ENCODE data around the gene TSPAN10. TPM values are rescaled to one million over a fixed set of nuclear protein-coding genes. Genes with fewer than 3 reads are reported as not detected.

TSPAN10 gene
- total and polyA plus RNA-seq, 2 of the 8 experiments (the other 6 are each of a cell fraction or from before 2014, with no cell fraction given) = 0.99 to 1.1 TPM

DNA sequence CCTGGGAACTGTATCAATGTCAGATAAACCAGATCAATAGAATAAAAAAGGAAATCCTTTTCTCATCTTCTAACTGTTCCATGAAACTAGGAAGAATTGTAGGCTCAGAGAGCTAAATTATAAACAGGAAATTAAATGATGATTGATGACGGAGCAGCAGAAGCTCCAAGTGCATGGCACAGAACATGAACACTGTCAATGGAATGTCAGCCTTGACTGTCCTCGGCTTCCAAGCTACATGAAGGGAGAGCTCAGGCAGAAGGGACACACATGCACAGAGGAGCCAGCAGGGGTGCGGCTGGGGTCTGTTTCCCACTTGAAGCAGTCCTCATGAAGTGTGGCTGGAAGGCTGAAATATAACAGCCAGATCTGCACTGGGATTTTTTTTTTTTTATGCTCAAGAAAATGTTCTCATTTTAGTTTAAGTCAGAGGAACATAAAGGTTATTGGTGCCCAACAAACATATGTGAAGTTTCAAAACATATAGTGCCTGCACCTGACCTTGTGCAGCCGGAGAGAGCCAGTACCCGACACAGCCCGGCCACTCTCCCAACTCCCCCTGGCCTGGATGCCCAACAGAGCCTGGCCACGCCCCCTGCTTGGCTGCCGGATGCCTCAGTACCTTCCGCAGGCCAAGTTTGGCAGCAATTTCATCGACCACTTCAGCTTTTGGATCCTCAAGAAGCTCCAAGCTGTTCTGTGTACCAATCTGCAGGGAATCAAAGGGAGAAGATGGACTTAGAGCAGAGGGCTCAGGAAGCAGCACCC, 37.1 kb upstream of the TSPAN10 start (continued):
- TF ChIP-seq, protein P1, sequence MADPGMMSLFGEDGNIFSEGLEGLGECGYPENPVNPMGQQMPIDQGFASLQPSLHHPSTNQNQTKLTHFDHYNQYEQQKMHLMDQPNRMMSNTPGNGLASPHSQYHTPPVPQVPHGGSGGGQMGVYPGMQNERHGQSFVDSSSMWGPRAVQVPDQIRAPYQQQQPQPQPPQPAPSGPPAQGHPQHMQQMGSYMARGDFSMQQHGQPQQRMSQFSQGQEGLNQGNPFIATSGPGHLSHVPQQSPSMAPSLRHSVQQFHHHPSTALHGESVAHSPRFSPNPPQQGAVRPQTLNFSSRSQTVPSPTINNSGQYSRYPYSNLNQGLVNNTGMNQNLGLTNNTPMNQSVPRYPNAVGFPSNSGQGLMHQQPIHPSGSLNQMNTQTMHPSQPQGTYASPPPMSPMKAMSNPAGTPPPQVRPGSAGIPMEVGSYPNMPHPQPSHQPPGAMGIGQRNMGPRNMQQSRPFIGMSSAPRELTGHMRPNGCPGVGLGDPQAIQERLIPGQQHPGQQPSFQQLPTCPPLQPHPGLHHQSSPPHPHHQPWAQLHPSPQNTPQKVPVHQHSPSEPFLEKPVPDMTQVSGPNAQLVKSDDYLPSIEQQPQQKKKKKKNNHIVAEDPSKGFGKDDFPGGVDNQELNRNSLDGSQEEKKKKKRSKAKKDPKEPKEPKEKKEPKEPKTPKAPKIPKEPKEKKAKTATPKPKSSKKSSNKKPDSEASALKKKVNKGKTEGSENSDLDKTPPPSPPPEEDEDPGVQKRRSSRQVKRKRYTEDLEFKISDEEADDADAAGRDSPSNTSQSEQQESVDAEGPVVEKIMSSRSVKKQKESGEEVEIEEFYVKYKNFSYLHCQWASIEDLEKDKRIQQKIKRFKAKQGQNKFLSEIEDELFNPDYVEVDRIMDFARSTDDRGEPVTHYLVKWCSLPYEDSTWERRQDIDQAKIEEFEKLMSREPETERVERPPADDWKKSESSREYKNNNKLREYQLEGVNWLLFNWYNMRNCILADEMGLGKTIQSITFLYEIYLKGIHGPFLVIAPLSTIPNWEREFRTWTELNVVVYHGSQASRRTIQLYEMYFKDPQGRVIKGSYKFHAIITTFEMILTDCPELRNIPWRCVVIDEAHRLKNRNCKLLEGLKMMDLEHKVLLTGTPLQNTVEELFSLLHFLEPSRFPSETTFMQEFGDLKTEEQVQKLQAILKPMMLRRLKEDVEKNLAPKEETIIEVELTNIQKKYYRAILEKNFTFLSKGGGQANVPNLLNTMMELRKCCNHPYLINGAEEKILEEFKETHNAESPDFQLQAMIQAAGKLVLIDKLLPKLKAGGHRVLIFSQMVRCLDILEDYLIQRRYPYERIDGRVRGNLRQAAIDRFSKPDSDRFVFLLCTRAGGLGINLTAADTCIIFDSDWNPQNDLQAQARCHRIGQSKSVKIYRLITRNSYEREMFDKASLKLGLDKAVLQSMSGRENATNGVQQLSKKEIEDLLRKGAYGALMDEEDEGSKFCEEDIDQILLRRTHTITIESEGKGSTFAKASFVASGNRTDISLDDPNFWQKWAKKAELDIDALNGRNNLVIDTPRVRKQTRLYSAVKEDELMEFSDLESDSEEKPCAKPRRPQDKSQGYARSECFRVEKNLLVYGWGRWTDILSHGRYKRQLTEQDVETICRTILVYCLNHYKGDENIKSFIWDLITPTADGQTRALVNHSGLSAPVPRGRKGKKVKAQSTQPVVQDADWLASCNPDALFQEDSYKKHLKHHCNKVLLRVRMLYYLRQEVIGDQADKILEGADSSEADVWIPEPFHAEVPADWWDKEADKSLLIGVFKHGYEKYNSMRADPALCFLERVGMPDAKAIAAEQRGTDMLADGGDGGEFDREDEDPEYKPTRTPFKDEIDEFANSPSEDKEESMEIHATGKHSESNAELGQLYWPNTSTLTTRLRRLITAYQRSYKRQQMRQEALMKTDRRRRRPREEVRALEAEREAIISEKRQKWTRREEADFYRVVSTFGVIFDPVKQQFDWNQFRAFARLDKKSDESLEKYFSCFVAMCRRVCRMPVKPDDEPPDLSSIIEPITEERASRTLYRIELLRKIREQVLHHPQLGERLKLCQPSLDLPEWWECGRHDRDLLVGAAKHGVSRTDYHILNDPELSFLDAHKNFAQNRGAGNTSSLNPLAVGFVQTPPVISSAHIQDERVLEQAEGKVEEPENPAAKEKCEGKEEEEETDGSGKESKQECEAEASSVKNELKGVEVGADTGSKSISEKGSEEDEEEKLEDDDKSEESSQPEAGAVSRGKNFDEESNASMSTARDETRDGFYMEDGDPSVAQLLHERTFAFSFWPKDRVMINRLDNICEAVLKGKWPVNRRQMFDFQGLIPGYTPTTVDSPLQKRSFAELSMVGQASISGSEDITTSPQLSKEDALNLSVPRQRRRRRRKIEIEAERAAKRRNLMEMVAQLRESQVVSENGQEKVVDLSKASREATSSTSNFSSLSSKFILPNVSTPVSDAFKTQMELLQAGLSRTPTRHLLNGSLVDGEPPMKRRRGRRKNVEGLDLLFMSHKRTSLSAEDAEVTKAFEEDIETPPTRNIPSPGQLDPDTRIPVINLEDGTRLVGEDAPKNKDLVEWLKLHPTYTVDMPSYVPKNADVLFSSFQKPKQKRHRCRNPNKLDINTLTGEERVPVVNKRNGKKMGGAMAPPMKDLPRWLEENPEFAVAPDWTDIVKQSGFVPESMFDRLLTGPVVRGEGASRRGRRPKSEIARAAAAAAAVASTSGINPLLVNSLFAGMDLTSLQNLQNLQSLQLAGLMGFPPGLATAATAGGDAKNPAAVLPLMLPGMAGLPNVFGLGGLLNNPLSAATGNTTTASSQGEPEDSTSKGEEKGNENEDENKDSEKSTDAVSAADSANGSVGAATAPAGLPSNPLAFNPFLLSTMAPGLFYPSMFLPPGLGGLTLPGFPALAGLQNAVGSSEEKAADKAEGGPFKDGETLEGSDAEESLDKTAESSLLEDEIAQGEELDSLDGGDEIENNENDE (IDR thresholded peaks at IDR 0.05; ENCODE audit: insufficient replicate concordance, low read length) = no peak
- TF ChIP-seq CREB1 (IDR thresholded peaks at IDR 0.05) (no peak), CBX8 (IDR thresholded peaks at IDR 0.05; ENCODE audit: borderline replicate concordance, low read depth, low read length) (no peak), SP2 (IDR thresholded peaks at IDR 0.05; ENCODE audit: low read length) (no peak), JUND (IDR thresholded peaks at IDR 0.05; ENCODE audit: low read length) (no peak), EZH2 (IDR thresholded peaks at IDR 0.05; ENCODE audit: low read depth, low read length, severe bottlenecking) (no peak), HDAC6 (IDR thresholded peaks at IDR 0.05; ENCODE audit: low read depth, low read length) (no peak)
- TF ChIP-seq, protein P2, sequence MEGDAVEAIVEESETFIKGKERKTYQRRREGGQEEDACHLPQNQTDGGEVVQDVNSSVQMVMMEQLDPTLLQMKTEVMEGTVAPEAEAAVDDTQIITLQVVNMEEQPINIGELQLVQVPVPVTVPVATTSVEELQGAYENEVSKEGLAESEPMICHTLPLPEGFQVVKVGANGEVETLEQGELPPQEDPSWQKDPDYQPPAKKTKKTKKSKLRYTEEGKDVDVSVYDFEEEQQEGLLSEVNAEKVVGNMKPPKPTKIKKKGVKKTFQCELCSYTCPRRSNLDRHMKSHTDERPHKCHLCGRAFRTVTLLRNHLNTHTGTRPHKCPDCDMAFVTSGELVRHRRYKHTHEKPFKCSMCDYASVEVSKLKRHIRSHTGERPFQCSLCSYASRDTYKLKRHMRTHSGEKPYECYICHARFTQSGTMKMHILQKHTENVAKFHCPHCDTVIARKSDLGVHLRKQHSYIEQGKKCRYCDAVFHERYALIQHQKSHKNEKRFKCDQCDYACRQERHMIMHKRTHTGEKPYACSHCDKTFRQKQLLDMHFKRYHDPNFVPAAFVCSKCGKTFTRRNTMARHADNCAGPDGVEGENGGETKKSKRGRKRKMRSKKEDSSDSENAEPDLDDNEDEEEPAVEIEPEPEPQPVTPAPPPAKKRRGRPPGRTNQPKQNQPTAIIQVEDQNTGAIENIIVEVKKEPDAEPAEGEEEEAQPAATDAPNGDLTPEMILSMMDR (IDR thresholded peaks at IDR 0.05; ENCODE audit: control extremely low read depth in 1 of 3, insufficient read depth in 1 of 3, low read depth in 1 of 3, low read length in 3 of 3) = no peak

All from H1 (cell line).